ENCODE results near the gene CDCA5.

- TF ChIP-seq CTCF (IDR thresholded peaks at IDR 0.05; ENCODE audit: low read depth, low read length): no peak
- TF ChIP-seq EZH2phosphoT487 (IDR thresholded peaks at IDR 0.05; ENCODE audit: low read depth): no peak
Measured at GRCh38 chr11:65065851-65066250, 18.0 kb downstream of the CDCA5 start.

Data from OCI-LY3 (cell line).